TTC549 (cell line): ENCODE results near the gene ADM2.

Source experiments
- FAIRE-seq: peaks from 2 replicates; lab custom pipeline; 2012; peaks lifted over from hg19 to GRCh38; lab: Jason Lieb, UNC

Gene ADM2

GRCh38 chr22:50445071-50445879 lies 36.1 kb upstream of the ADM2 start:
- FAIRE-seq = no peak

- FAIRE-seq = no peak
Observed at GRCh38 chr22:50445880-50446707, 35.2 kb upstream of the ADM2 start.

GRCh38 chr22:50446708-50447575 lies 34.4 kb upstream of the ADM2 start:
- FAIRE-seq = no peak

GRCh38 chr22:50447576-50448551 lies 33.5 kb upstream of the ADM2 start:
- no peak for FAIRE-seq

- no peak for FAIRE-seq
Observed at GRCh38 chr22:50452649-50453048, 28.7 kb upstream of the ADM2 start.

DNA sequence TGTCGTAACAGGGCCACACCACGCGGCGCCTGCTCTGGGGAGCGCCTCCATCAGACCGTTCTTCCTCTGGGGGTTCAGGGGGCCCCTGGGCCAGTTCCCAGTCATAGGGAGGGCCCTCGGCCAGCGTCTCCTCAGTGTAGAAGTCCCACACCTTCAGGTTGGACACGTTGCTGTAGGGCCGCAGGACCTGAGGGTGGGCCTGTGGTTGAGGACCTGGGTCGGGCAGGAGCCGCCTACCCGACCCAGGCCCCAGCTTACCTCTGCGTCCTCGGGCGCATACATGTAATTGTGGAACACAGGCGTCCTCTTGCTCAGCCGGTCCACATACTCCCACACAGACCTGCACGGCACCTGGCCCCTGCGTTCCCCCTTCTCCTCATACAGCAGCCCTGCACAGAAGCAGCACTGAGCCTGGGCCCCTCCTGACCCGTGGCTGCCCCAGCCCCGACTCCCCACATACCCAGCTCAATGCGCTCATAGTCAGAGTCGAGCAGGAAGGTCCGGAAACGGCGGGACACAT lies 26.7 kb upstream of the ADM2 start:
- no peak for FAIRE-seq

DNA sequence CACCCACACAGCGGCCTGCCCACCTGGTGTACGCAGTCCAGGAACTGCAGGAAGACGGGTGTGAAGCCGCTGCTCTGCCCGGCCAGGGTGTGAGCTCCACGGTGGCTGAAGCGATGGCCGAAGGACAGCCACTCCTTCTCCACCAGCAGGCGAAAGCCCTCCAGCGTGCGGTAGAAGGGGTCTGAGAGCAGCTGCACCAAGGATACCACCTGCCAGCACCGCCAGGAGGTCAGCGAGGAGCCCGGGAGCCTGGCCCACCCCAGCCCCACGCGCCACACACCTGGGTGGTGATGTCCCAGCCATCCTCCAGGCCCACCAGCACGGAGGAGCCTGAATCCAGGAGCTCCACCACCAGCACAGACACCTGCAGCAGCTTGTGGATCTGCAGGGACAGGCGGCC lies 26.1 kb upstream of the ADM2 start:
- no peak for FAIRE-seq

DNA sequence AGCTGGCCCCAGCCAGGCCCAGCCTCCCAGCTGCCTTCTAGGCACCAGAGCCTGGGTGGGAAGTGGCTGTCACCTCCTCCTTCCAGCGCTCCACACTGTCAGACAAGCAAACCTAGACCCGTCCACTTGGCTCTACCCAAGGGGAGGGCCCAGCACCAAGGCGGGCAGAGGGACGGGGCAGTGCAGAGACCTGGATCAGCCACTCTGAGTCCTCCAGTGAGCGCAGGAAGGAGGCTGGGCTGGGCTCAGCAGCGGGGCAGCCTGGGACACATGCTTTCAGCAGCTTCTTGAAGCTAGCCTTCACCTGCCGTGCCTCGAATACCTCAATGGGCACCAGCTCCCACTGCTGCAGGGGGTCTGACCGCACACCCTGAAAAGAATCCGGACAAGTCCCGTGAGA lies 25.3 kb upstream of the ADM2 start:
- no peak for FAIRE-seq

DNA sequence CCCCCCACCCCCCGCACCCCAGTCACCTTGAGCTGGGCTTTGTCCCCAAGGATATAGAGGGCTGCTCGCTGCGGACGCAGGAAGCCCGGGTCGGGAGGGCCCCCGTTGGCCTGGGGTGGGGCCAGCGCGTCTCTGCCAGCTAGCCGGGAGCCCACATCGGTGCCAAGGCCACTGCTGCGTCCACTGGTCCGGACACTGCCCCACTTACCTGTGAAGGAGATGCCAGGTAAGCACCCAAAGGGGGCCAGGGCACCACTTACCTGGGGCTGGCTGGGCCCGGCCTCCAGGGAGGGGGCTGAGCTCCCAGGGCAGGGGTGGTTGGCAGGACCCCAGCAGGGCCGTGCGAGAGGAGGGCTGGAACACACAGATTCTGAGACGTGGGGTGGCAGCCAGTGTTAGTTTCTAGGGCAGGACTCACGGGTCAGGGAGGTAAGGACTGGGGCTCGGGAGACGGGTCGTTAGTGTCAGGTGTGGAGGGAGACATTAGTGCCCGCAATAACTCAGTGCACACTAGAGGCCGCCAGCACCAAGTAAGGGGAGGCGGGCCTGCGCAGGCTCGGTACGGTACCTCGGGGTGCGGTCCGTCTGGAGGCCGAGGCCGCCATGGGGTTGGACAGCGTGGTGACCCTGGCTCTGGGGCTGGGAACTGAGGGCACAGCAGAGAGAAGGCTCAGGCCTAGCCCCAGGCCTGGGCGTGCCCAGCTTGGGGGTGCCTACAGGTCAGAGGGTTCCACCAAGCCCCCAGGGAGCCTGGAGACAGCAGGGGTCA lies 24.7 kb upstream of the ADM2 start:
- no peak for FAIRE-seq

GRCh38 chr22:50459016-50459415 lies 22.3 kb upstream of the ADM2 start:
- no peak for FAIRE-seq

DNA sequence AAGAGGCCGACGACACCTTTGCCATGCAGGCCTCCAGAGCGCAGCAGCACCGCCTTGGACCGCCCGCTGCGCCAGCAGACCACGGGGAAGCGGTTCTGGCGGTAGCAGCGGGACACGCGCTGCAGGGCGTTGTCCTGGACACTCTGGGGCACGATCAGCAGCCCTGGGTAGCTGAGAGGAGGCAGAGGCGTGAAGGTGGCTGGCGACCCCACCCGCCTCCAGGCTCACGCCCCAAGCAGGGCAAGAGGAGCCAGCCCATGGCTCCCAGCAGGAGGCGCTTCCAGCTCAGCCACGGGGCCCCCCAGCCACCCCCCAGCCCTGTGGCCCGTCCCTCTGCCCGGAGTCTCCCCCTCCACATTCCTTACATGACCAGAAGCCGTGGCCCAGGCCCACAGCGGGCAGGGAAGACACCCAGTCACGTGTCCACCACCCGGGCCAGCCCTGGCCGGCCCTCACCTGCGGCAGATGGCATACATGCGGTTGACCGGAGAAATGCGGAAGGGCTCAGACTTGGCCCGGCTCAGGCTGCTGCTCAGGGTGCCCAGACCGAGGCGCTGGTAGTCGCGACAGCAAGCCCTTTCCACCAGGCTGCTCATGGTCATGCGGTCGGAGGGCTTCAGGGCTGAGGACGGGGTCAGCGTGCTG lies 21.7 kb upstream of the ADM2 start:
- no peak for FAIRE-seq

DNA sequence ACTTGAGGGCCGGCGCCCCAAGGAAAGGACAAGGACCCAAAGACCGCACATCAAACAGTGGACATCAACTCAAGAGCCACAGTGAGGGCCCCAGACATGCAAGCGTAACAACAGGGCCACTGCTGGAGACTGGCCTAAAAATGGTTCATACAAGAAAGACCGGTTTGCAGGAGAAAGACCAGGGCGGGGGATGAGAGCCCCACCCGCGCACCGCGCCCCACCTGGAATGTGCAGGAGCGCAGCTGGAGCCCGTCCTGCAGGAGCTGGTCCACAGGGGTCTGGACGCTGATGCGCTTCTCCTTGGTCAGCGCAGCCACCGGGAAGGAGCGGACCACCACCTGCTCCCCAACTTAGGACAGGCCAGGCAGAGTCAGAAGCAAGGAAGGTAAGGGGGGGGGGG lies 20.4 kb upstream of the ADM2 start:
- FAIRE-seq = no peak

DNA sequence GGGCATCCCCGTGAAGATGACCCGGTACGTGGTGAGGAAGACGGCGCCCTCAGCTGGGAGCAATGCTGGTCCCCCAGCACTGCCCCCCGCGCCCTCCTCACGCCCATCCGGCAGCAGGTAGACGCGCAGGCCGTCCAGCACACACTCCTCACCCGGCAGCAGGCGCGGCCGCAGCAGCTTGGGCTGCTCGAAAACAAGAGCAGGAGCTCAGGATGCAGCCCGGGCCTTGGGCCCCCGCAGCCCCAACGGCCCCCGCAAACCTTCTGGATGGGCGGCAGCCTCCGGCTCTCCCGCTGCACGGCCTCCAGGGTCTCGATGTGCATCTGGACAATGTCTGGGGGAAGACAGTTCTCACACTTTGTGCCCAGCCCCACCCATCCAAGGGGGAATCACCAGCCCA lies 19.8 kb upstream of the ADM2 start:
- no peak for FAIRE-seq

DNA sequence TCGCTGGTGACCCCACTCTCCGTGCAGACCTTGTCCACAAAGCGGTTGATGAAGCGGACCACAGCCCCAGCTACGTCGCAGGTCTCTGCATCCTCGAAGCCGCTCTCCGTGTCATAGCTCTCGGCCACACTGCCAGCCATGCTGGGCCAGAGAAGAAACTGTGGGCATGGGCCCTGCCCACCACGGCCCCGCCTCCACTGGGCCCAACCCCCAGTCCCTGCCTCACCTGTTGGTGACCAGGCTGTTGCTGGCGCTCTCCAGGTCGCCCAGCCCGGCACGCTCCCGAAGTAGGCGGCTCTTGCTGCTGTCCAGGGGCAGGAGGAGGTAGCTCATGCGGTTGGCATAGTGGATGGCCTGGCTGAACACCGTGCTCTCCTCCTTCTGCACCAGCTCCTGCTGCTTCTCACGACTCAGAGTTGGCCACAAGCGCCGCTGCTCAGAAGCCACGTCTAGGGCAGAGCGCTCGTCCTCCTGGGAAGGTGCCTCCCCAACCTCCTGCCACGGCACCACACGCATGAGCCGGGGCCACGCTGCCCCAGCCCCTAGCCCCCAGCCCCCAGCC lies 19.3 kb upstream of the ADM2 start:
- FAIRE-seq = no peak

DNA sequence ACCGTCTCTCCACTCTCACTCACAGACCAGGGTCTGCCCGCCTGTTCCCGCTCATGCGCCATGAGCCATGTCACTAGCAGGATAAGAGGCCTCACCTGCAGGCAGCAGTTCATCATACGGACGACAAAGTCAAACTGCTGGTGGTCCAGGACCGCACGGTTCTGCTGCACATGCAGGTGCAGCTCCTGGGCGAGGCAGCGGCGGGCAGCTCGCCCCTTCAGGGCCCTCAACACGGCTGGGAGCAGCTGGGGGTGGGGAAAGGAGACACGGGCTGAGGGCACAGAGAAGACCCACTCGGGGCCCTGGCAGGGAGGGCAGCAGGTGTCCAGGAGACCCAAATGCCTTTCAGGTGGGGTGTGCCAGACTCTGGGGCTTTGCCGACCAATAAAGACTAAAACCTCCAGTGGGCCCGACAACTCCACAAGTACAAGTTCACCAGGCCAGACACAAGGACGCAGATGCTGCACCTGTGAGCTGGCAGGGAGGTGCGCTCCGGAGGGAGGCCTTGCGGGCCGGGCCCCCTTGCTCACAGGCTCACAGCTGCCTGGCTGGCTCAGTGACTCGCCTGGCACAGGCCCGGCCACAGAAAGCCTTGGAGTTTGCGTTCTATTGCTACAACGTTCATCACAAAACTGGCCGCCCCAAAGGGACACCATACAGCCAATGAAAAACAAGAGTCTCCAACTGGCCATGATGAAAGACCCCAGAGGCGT lies 18.0 kb upstream of the ADM2 start:
- no peak for FAIRE-seq

GRCh38 chr22:50464451-50464850 lies 16.9 kb upstream of the ADM2 start:
- no peak for FAIRE-seq

DNA sequence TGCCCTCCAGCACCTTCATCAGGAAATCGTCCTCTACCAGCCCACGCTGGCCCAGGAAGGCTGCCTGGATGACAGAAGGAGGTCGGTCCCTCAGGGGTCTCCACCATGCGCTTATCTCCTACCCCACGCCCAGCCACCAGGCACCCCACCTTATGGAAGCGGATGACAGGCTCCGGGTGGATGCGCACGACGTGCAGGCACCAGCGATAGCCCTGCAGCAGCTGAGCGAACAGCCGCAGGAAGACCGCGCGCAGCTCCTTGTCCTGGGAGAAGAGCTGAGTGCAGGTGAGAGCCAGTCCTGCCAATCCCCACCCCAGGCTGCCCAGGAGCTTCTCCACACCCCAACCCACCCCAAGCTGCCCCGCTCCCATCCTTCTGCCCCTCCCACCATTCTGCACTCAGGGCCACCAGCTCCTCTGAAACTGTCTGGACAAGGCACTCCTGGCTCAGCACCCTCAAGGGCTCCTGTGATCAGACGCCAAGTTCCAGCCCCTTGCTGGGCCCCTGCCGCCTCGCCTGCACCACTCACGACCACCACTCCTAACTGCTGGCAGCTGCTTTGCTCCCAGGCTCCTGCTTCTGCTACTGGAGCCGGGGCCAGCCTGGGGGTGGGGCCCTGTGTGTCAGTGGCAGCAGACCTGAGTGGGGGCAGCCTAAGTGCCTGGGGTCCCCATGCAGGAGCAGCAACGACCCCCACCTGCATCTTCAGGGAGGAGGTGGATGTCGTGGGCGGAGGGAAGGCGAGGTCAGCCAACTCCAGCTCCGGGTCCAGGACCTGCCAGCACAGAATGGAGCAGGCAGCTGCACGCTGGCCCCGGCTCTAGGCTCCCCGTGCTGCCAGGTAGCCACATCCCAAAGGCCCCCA lies 16.0 kb upstream of the ADM2 start:
- no peak for FAIRE-seq

GRCh38 chr22:50467341-50467740 lies 14.0 kb upstream of the ADM2 start:
- no peak for FAIRE-seq
